IMR-90 (cell line): Measurements from ENCODE around the gene SHROOM3. TPM values are rescaled to one million over a fixed set of nuclear protein-coding genes. Genes with fewer than 3 reads are reported as not detected.

Experiments used
- ATAC-seq: fragments of 200-7000 bp; cut with Tn5 transposase; 2 replicates; pipeline ENCODE4 v1.9.1; 2020; ENCODE audit warnings: low read depth, mild to moderate bottlenecking, moderate library complexity
- BruUV-seq: library from RNA; stranded (reverse); fragments of 400-500 nt; replicated peaks from 2 replicates; lab custom pipeline; 2021; lab: Mats Ljungman, UMichigan
- CTCF ChIA-PET: fragments of 300-600 bp; formaldehyde crosslinking; extraction: SDS; loops from one replicate; lab custom pipeline; 2021; ENCODE audit warnings: antibody characterized with exemption; lab: Yijun Ruan, JAX
- POLR2A ChIA-PET: fragments of 300-600 bp; sonication (Branson Sonifier 250); formaldehyde crosslinking; loops from one replicate; lab custom pipeline; 2022; ENCODE audit warnings: antibody characterized with exemption; ENCODE audit not compliant: unreplicated experiment; lab: Charles Lee
- DNase-seq: peaks from one replicate; pipeline ENCODE4 v3.0.0; 2013
- H2AFZ ChIP-seq: replicated peaks from 2 replicates; pipeline ENCODE3; 2013; ENCODE audit warnings: low read length, mild to moderate bottlenecking; ENCODE audit not compliant: poor library complexity
- H2AK5ac ChIP-seq: 2 replicates; pipeline ENCODE4 v1.6.1; 2013; ENCODE audit warnings: low read depth, low read length, inconsistent platforms
- H2AK9ac ChIP-seq: replicated peaks from 2 replicates; pipeline ENCODE3; 2013; ENCODE audit warnings: mild to moderate bottlenecking, low read depth, low read length, moderate library complexity; ENCODE audit not compliant: poor library complexity
- H2BK120ac ChIP-seq: 2 replicates; pipeline ENCODE4 v1.6.1; 2013; ENCODE audit warnings: low read depth, low read length, inconsistent platforms
- H2BK15ac ChIP-seq: 3 replicates; pipeline ENCODE4 v1.6.1; 2013; ENCODE audit warnings: low read depth, low read length, inconsistent platforms
- H2BK20ac ChIP-seq: 2 replicates; pipeline ENCODE4 v1.6.1; 2013; ENCODE audit warnings: low read depth, mild to moderate bottlenecking, inconsistent platforms, low read length, moderate library complexity
- H2BK5ac ChIP-seq: 2 replicates; pipeline ENCODE4 v1.6.1; 2013; ENCODE audit warnings: mild to moderate bottlenecking, low read depth, low read length, inconsistent platforms; ENCODE audit not compliant: poor library complexity, severe bottlenecking
- H3K14ac ChIP-seq: replicated peaks from 2 replicates; pipeline ENCODE4 v1.6.1; 2013; ENCODE audit warnings: low read depth, low read length, inconsistent platforms
- H3K18ac ChIP-seq: 2 replicates; pipeline ENCODE4 v1.6.1; 2013; ENCODE audit warnings: low read depth, low read length, control low read depth
- H3K23ac ChIP-seq: 2 replicates; pipeline ENCODE4 v1.6.1; 2013; ENCODE audit warnings: low read depth, low read length, inconsistent platforms
- H3K27ac ChIP-seq: 2 replicates; pipeline ENCODE4 v1.5.1; 2013; ENCODE audit warnings: mild to moderate bottlenecking, control low read depth, low read length; ENCODE audit not compliant: insufficient read depth
- H3K27me3 ChIP-seq: 2 replicates; pipeline ENCODE4 v1.6.1; 2013; ENCODE audit warnings: low read length; ENCODE audit not compliant: control insufficient read depth, insufficient read depth
- H3K36me3 ChIP-seq: 2 replicates; pipeline ENCODE4 v1.6.1; 2013; ENCODE audit warnings: low read length, mixed read lengths; ENCODE audit not compliant: control insufficient read depth, insufficient read depth
- H3K4ac ChIP-seq: 2 replicates; pipeline ENCODE4 v1.6.1; 2013; ENCODE audit warnings: low read depth, low read length, inconsistent platforms
- H3K4me1 ChIP-seq: 2 replicates; pipeline ENCODE4 v1.6.1; 2013; ENCODE audit warnings: low read length, mixed read lengths; ENCODE audit not compliant: control insufficient read depth, insufficient read depth
- H3K4me2 ChIP-seq: 2 replicates; pipeline ENCODE4 v1.6.1; 2013; ENCODE audit warnings: low read depth, mild to moderate bottlenecking, control low read depth, low read length, moderate library complexity
- H3K4me3 ChIP-seq: 2 replicates; pipeline ENCODE4 v1.5.1; 2013; ENCODE audit warnings: low read depth, mild to moderate bottlenecking, control low read depth, low read length, moderate library complexity; ENCODE audit not compliant: insufficient read depth
- H3K56ac ChIP-seq: 2 replicates; pipeline ENCODE4 v1.6.1; 2013; ENCODE audit warnings: low read length, inconsistent platforms; ENCODE audit not compliant: insufficient read depth; ENCODE audit errors: extremely low read depth
- H3K79me1 ChIP-seq, 2 experiments: 2 replicates each; pipeline ENCODE4 v1.6.1; 2013; ENCODE audit warnings: low read length in 2 of 2, inconsistent platforms in 1 of 2, low read depth in 1 of 2
- H3K9ac ChIP-seq: 2 replicates; pipeline ENCODE4 v1.6.1; 2013; ENCODE audit warnings: low read depth, low read length, control low read depth
- H3K9me1 ChIP-seq: 2 replicates; pipeline ENCODE4 v1.6.1; 2013; ENCODE audit warnings: low read length, inconsistent platforms; ENCODE audit not compliant: insufficient read depth
- H3K9me3 ChIP-seq: 2 replicates; pipeline ENCODE4 v1.6.1; 2013; ENCODE audit warnings: low read length; ENCODE audit not compliant: control insufficient read depth, insufficient read depth
- H4K20me1 ChIP-seq: 2 replicates; pipeline ENCODE4 v1.6.1; 2013; ENCODE audit warnings: low read length, inconsistent platforms; ENCODE audit not compliant: insufficient read depth
- H4K5ac ChIP-seq: 2 replicates; pipeline ENCODE4 v1.6.1; 2013; ENCODE audit warnings: mild to moderate bottlenecking, low read depth, low read length, control low read depth
- H4K8ac ChIP-seq, 2 experiments: 2 replicates each; pipeline ENCODE4 v1.6.1; 2013; ENCODE audit warnings: low read depth in 2 of 2, low read length in 2 of 2, control low read depth in 1 of 2, inconsistent platforms in 1 of 2
- H4K91ac ChIP-seq: 2 replicates; pipeline ENCODE4 v1.6.1; 2013; ENCODE audit warnings: low read depth, low read length, inconsistent platforms; ENCODE audit not compliant: insufficient read depth
- BHLHE40 ChIP-seq: fragments of 150-350 bp; IDR thresholded peaks from 2 replicates; pipeline ENCODE4 v1.6.1; 2016; ENCODE audit warnings: mild to moderate bottlenecking, low read depth, low read length
- CEBPB ChIP-seq: IDR thresholded peaks from 2 replicates; pipeline ENCODE4 v1.6.1; 2012; ENCODE audit warnings: low read depth, low read length, improper control_type of control experiment
- CHD1 ChIP-seq: IDR thresholded peaks from 2 replicates; pipeline ENCODE4 v1.6.1; 2012; ENCODE audit warnings: low read depth, low read length, improper control_type of control experiment
- ELK1 ChIP-seq: fragments of 150-350 bp; IDR thresholded peaks from 2 replicates; pipeline ENCODE4 v1.6.1; 2016; ENCODE audit warnings: low read depth, mild to moderate bottlenecking, low read length, moderate library complexity, borderline replicate concordance
- FOS ChIP-seq: fragments of 150-350 bp; IDR thresholded peaks from 2 replicates; pipeline ENCODE4 v1.6.1; 2016; ENCODE audit warnings: low read depth, low read length
- MAFK ChIP-seq: IDR thresholded peaks from 2 replicates; pipeline ENCODE4 v1.6.1; 2012; ENCODE audit warnings: low read depth, low read length, improper control_type of control experiment
- MAZ ChIP-seq: IDR thresholded peaks from 2 replicates; pipeline ENCODE4 v1.6.1; 2012; ENCODE audit warnings: low read depth, mild to moderate bottlenecking, low read length, improper control_type of control experiment, moderate library complexity, borderline replicate concordance
- MXI1 ChIP-seq: IDR thresholded peaks from 2 replicates; pipeline ENCODE4 v1.6.1; 2012; ENCODE audit warnings: low read depth, mild to moderate bottlenecking, low read length, moderate library complexity, borderline replicate concordance
- NFE2L2 ChIP-seq: fragments of 150-350 bp; IDR thresholded peaks from 2 replicates; pipeline ENCODE4 v1.6.1; 2016; ENCODE audit warnings: low read depth, mild to moderate bottlenecking, low read length
- POLR2A ChIP-seq: IDR thresholded peaks from 2 replicates; pipeline ENCODE4 v1.6.1; 2012; ENCODE audit warnings: mild to moderate bottlenecking, low read depth, low read length
- RAD21 ChIP-seq: IDR thresholded peaks from 2 replicates; pipeline ENCODE4 v1.6.1; 2012; ENCODE audit warnings: low read length, improper control_type of control experiment
- RCOR1 ChIP-seq: IDR thresholded peaks from 2 replicates; pipeline ENCODE4 v1.6.1; 2012; ENCODE audit warnings: mild to moderate bottlenecking, low read length, improper control_type of control experiment; ENCODE audit not compliant: insufficient replicate concordance
- RFX5 ChIP-seq: IDR thresholded peaks from 2 replicates; pipeline ENCODE4 v1.8.0; 2012; ENCODE audit warnings: low read depth, mild to moderate bottlenecking, low read length, moderate library complexity
- SMC3 ChIP-seq: fragments of 150-350 bp; IDR thresholded peaks from 2 replicates; pipeline ENCODE4 v1.6.1; 2016; ENCODE audit warnings: low read depth, mild to moderate bottlenecking, antibody characterized with exemption, low read length, moderate library complexity
- USF2 ChIP-seq: fragments of 150-350 bp; IDR thresholded peaks from 2 replicates; pipeline ENCODE4 v1.6.1; 2017; ENCODE audit warnings: mild to moderate bottlenecking, antibody characterized with exemption, low read length, low read depth
- WGBS, 2 experiments: methylation state at CpG; one replicate each; pipeline versions ENCODE4 v1.1.5 to v1.1.7; 2013; ENCODE audit warnings: missing lambda C conversion rate in 2 of 2; ENCODE audit not compliant: insufficient read length in 1 of 2; ENCODE audit errors: extremely low coverage in 2 of 2; 5-methylcytosine and 5-hydroxymethylcytosine counted together
- dilution Hi-C: fragments of 300-500 bp; cut with HindIII; formaldehyde crosslinking; loops from one replicate; pipeline ENCODE4 v1.14.3; 2018; ENCODE audit warnings: low sequenced_read_pairs; ENCODE audit not compliant: unreplicated experiment
- in situ Hi-C: fragments of 300-500 bp; cut with MboI; formaldehyde crosslinking; loops from 3 replicates; pipeline ENCODE4 v1.14.3; 2019; ENCODE audit warnings: low sequenced_read_pairs, inconsistent platforms, mixed read lengths
- intact Hi-C: fragments of 100-400 bp; cut with micrococcal nuclease; formaldehyde crosslinking; loops from 2 replicates; pipeline ENCODE4 v1.10.0; 2022
- polyA plus RNA-seq, 3 experiments: library from polyadenylated mRNA; depleted of rRNA; stranded (reverse); fragments of >200 nt; gene quantifications; 2 replicates each; pipeline ENCODE4 v1.2.3, GENCODE V29; 2012; ENCODE audit warnings: low replicate concordance in 1 of 3
- total RNA-seq: library from RNA; depleted of rRNA; stranded (reverse); fragments of >200 nt; gene quantifications from 2 replicates; pipeline ENCODE4 v1.2.3, GENCODE V29; 2012
- TF ChIP-seq, protein P1 (sequence below): conservative IDR thresholded peaks from 2 replicates; pipeline ENCODE4 v1.5.1; 2012; ENCODE audit warnings: mild to moderate bottlenecking, low read depth, low read length, improper control_type of control experiment

Gene SHROOM3
- total and polyA plus RNA-seq, 2 of the 4 experiments (the other 2 are of a cell fraction): 10.8 to 19.5 TPM

- ATAC-seq: no peak
These were observed 143.1 kb downstream of the SHROOM3 start for GRCh38 chr4:76578002-76578560.

More at GRCh38 chr4:76578002-76578560, 143.1 kb downstream of the SHROOM3 start:
- Histone ChIP-seq H3K4me1 (no peaks in the 10 kb centered on the region), H3K18ac (no peak overlapping the region), H4K91ac (no peak overlapping the region), H4K8ac (no peak overlapping the region), H4K20me1 (no peaks in the 10 kb centered on the region), H2AK9ac (no peak overlapping the region), H3K14ac (no peak overlapping the region), H2AK5ac (no peak overlapping the region), H3K23ac (no peak overlapping the region), H2BK120ac (no peak overlapping the region), H2BK20ac (no peak overlapping the region), H3K27ac (no peak overlapping the region), H3K9me1 (peaks cover 3% of the 10 kb centered on the region; the same call in 1 of the 2 replicates), H2AFZ (no peak overlapping the region), H3K4me2 (no peak overlapping the region), H3K79me1 (no peaks in the 10 kb centered on the region), H3K9ac (no peak overlapping the region), H4K5ac (no peak overlapping the region), H3K27me3 (no peaks in the 10 kb centered on the region), H2BK15ac (no peak overlapping the region), H3K56ac (no peak overlapping the region), H3K4me3 (no peak overlapping the region), H2BK5ac (no peak overlapping the region), H3K4ac (no peak overlapping the region), H3K9me3 (no peaks in the 10 kb centered on the region), H3K36me3 (no peaks in the 10 kb centered on the region)
- in situ Hi-C loops (no loop called here), intact Hi-C loops (no loop called here), dilution Hi-C loops (no loop called here)
- DNase-seq: no peak
- CTCF ChIA-PET: no interaction called here
- no peak for TF ChIP-seq RAD21
- no peak for TF ChIP-seq POLR2A
- TF ChIP-seq BHLHE40: no peak
- TF ChIP-seq NFE2L2: no peak
- no peak for TF ChIP-seq CHD1
- no peak for TF ChIP-seq MAZ
- no peak for TF ChIP-seq ELK1
- no peak for TF ChIP-seq FOS
- no peak for TF ChIP-seq RCOR1
- no peak for TF ChIP-seq MXI1
- TF ChIP-seq RFX5: no peak
- no peak for TF ChIP-seq USF2
- TF ChIP-seq CEBPB: no peak
- TF ChIP-seq, protein P1, sequence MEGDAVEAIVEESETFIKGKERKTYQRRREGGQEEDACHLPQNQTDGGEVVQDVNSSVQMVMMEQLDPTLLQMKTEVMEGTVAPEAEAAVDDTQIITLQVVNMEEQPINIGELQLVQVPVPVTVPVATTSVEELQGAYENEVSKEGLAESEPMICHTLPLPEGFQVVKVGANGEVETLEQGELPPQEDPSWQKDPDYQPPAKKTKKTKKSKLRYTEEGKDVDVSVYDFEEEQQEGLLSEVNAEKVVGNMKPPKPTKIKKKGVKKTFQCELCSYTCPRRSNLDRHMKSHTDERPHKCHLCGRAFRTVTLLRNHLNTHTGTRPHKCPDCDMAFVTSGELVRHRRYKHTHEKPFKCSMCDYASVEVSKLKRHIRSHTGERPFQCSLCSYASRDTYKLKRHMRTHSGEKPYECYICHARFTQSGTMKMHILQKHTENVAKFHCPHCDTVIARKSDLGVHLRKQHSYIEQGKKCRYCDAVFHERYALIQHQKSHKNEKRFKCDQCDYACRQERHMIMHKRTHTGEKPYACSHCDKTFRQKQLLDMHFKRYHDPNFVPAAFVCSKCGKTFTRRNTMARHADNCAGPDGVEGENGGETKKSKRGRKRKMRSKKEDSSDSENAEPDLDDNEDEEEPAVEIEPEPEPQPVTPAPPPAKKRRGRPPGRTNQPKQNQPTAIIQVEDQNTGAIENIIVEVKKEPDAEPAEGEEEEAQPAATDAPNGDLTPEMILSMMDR: no peak
- TF ChIP-seq MAFK: no peak
- no peak for TF ChIP-seq SMC3
- WGBS, 2 experiments: no CpG with 5 or more reads among the region's 2 CpGs
- BruUV-seq: no TSS peak
- POLR2A ChIA-PET: no interaction called here
